Astrocyte (in vitro differentiated cells and primary cell): ENCODE measurements around the gene RGS10. TPM values are rescaled to one million over a fixed set of nuclear protein-coding genes. Genes with fewer than 3 reads are reported as not detected.

Experiments
- DNase-seq: peaks from one replicate; pipeline ENCODE4 v3.0.0-alpha.2; 2010; ENCODE audit warnings: low read depth
- FAIRE-seq: peaks from 2 replicates; lab custom pipeline; 2011; peaks lifted over from hg19 to GRCh38; lab: Jason Lieb, UNC
- H2AFZ ChIP-seq: 2 replicates; pipeline ENCODE4 v1.6.0; 2012; ENCODE audit warnings: low read depth, low read length, inconsistent platforms
- H3K27ac ChIP-seq: 2 replicates; pipeline ENCODE4 v1.5.1; 2011; ENCODE audit warnings: low read depth, low read length, inconsistent platforms
- H3K27me3 ChIP-seq: 2 replicates; pipeline ENCODE4 v1.6.0; 2011; ENCODE audit warnings: low read length, inconsistent platforms; ENCODE audit not compliant: insufficient read depth
- H3K36me3 ChIP-seq: 2 replicates; pipeline ENCODE4 v1.5.1; 2011; ENCODE audit warnings: low read length, inconsistent platforms; ENCODE audit not compliant: insufficient read depth
- H3K4me1 ChIP-seq: 2 replicates; pipeline ENCODE4 v1.5.1; 2011; ENCODE audit warnings: low read length, inconsistent platforms; ENCODE audit not compliant: insufficient read depth
- H3K4me2 ChIP-seq: 2 replicates; pipeline ENCODE4 v1.6.0; 2012; ENCODE audit warnings: low read length, inconsistent platforms
- H3K4me3 ChIP-seq: 2 replicates; pipeline ENCODE4 v1.5.1; 2011; ENCODE audit warnings: low read depth, mild to moderate bottlenecking, low read length, inconsistent platforms; ENCODE audit not compliant: insufficient read depth
- H3K79me2 ChIP-seq: 2 replicates; pipeline ENCODE4 v1.6.0; 2012; ENCODE audit warnings: mild to moderate bottlenecking, low read length, inconsistent platforms; ENCODE audit not compliant: insufficient read depth
- H3K9ac ChIP-seq: 2 replicates; pipeline ENCODE4 v1.6.0; 2012; ENCODE audit warnings: mild to moderate bottlenecking, low read length, inconsistent platforms
- H3K9me3 ChIP-seq: 2 replicates; pipeline ENCODE4 v1.5.1; 2012; ENCODE audit warnings: low read depth, mild to moderate bottlenecking, low read length, inconsistent platforms; ENCODE audit not compliant: insufficient read depth
- H4K20me1 ChIP-seq: 2 replicates; pipeline ENCODE4 v1.6.0; 2012; ENCODE audit warnings: low read length, inconsistent platforms; ENCODE audit not compliant: insufficient read depth
- H3K27ac Mint-ChIP-seq: one replicate; pipeline ENCODE4 v1.8.0; 2021; ENCODE audit warnings: mild to moderate bottlenecking, mixed read lengths; ENCODE audit not compliant: unreplicated experiment
- H3K27me3 Mint-ChIP-seq: one replicate; pipeline ENCODE4 v1.8.0; 2021; ENCODE audit warnings: low read depth, mixed read lengths; ENCODE audit not compliant: unreplicated experiment
- H3K36me3 Mint-ChIP-seq: one replicate; pipeline ENCODE4 v1.8.0; 2021; ENCODE audit warnings: low read depth, mixed read lengths; ENCODE audit not compliant: unreplicated experiment
- H3K4me1 Mint-ChIP-seq: one replicate; pipeline ENCODE4 v1.8.0; 2021; ENCODE audit warnings: low read depth, mixed read lengths; ENCODE audit not compliant: unreplicated experiment
- H3K4me3 Mint-ChIP-seq: one replicate; pipeline ENCODE4 v1.8.0; 2021; ENCODE audit warnings: mild to moderate bottlenecking, moderate library complexity, mixed read lengths; ENCODE audit not compliant: unreplicated experiment
- H3K9me3 Mint-ChIP-seq: one replicate; pipeline ENCODE4 v1.8.0; 2021; ENCODE audit warnings: mild to moderate bottlenecking, mixed read lengths; ENCODE audit not compliant: unreplicated experiment
- EZH2 ChIP-seq: IDR thresholded peaks from 2 replicates; pipeline ENCODE4 v1.6.1; 2012; ENCODE audit warnings: mild to moderate bottlenecking, low read length, inconsistent platforms; ENCODE audit not compliant: insufficient read depth
- total RNA-seq: library from RNA; stranded (reverse); gene quantifications from 2 replicates; pipeline ENCODE4 v1.2.1, GENCODE V29; 2021
- TF ChIP-seq, protein P1 (sequence below): IDR thresholded peaks from 2 replicates; pipeline ENCODE4 v1.5.1; 2011; ENCODE audit warnings: low read depth, mild to moderate bottlenecking, inconsistent platforms, low read length, moderate library complexity; ENCODE audit not compliant: insufficient read depth

The RGS10 gene
- total RNA-seq, 1 donor from 2014 or later = 40.1 TPM

DNA sequence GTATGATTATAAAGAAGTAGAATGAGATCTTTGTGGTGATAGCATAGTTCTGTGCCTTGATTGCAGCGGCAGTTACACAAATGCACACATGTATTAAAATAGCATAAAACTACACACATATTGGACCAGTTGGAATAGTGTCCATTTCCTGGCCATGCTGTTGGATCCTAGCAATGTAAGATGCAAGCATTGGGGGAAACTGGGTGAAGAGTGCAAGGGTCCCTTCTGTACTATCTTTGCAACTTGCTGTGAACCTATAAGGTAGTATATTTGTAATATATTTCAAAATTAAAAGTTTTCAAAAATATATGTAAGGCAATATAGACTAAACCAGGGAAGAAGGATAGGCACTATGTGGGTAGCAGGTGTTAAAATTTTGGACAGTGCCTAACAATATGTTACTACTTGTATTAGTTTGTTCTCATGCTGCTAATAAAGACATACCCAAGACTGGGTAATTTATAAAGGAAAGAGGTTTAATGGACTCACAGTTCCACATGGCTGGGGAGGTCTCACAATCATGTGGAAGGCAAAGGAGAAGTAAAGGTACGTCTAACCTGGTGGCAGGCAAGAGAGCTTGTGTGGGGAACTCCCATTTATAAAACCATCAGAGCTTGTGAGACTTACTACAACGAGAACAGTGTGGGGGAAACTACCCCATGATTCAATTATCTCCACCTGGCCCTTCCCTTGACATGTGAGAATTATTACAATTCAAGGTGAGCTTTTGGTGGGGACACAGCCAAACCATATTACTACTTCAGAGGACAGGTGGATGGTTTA is 71.4 kb downstream of the RGS10 start:
- no peaks in the 10 kb centered on the region for H3K36me3 ChIP-seq
- TF ChIP-seq, protein P1, sequence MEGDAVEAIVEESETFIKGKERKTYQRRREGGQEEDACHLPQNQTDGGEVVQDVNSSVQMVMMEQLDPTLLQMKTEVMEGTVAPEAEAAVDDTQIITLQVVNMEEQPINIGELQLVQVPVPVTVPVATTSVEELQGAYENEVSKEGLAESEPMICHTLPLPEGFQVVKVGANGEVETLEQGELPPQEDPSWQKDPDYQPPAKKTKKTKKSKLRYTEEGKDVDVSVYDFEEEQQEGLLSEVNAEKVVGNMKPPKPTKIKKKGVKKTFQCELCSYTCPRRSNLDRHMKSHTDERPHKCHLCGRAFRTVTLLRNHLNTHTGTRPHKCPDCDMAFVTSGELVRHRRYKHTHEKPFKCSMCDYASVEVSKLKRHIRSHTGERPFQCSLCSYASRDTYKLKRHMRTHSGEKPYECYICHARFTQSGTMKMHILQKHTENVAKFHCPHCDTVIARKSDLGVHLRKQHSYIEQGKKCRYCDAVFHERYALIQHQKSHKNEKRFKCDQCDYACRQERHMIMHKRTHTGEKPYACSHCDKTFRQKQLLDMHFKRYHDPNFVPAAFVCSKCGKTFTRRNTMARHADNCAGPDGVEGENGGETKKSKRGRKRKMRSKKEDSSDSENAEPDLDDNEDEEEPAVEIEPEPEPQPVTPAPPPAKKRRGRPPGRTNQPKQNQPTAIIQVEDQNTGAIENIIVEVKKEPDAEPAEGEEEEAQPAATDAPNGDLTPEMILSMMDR = no peak
- TF ChIP-seq EZH2 = no peak
- H3K36me3 Mint-ChIP-seq = peaks cover 2% of the 10 kb centered on the region
- no peak overlapping the region for H3K4me3 Mint-ChIP-seq
- H3K4me1 Mint-ChIP-seq = no peaks in the 10 kb centered on the region
- H3K27me3 Mint-ChIP-seq = peaks cover 67% of the 10 kb centered on the region
- no peaks in the 10 kb centered on the region for H3K4me1 ChIP-seq
- no peak overlapping the region for H3K4me3 ChIP-seq
- H2AFZ ChIP-seq = no peak overlapping the region
- no peaks in the 10 kb centered on the region for H3K79me2 ChIP-seq
- no peak overlapping the region for H3K4me2 ChIP-seq
- H3K27ac Mint-ChIP-seq = no peak overlapping the region
- DNase-seq = no peak
- H3K9me3 ChIP-seq = no peaks in the 10 kb centered on the region
- FAIRE-seq = no peak
- H4K20me1 ChIP-seq = no peaks in the 10 kb centered on the region
- H3K27me3 ChIP-seq = peaks cover 28% of the 10 kb centered on the region
- H3K9ac ChIP-seq = no peak overlapping the region
- peaks cover 14% of the 10 kb centered on the region for H3K9me3 Mint-ChIP-seq
- H3K27ac ChIP-seq = no peak overlapping the region

GRCh38 chr10:119469846-119470245 is 72.7 kb downstream of the RGS10 start:
- Mint-ChIP-seq H3K27me3 (peaks cover 66% of the 10 kb centered on the region), H3K27ac (no peak overlapping the region), H3K4me3 (no peak overlapping the region), H3K4me1 (no peaks in the 10 kb centered on the region), H3K36me3 (peaks cover 1% of the 10 kb centered on the region), H3K9me3 (peaks cover 12% of the 10 kb centered on the region)
- H3K27ac ChIP-seq = no peak overlapping the region
- no peak for FAIRE-seq
- H2AFZ ChIP-seq = no peak overlapping the region
- H3K4me1 ChIP-seq = no peaks in the 10 kb centered on the region
- no peak overlapping the region for H3K4me2 ChIP-seq
- no peak for DNase-seq
- H3K9ac ChIP-seq = no peak overlapping the region
- no peak overlapping the region for H3K4me3 ChIP-seq
- no peaks in the 10 kb centered on the region for H3K79me2 ChIP-seq
- H4K20me1 ChIP-seq = no peaks in the 10 kb centered on the region
- no peak for TF ChIP-seq EZH2
- TF ChIP-seq, protein P1 = no peak
- no peaks in the 10 kb centered on the region for H3K36me3 ChIP-seq
- peaks cover 22% of the 10 kb centered on the region for H3K27me3 ChIP-seq
- no peaks in the 10 kb centered on the region for H3K9me3 ChIP-seq

- DNase-seq = no peak
- Mint-ChIP-seq H3K4me3 (no peak overlapping the region), H3K9me3 (peaks cover 12% of the 10 kb centered on the region), H3K27me3 (peaks cover 64% of the 10 kb centered on the region), H3K36me3 (peaks cover 1% of the 10 kb centered on the region), H3K4me1 (no peaks in the 10 kb centered on the region), H3K27ac (no peak overlapping the region)
- no peaks in the 10 kb centered on the region for H4K20me1 ChIP-seq
- H3K9me3 ChIP-seq = no peaks in the 10 kb centered on the region
- no peak overlapping the region for H2AFZ ChIP-seq
- no peak overlapping the region for H3K27ac ChIP-seq
- no peak for FAIRE-seq
- H3K4me1 ChIP-seq = no peaks in the 10 kb centered on the region
- H3K36me3 ChIP-seq = no peaks in the 10 kb centered on the region
- no peak overlapping the region for H3K4me2 ChIP-seq
- no peak overlapping the region for H3K9ac ChIP-seq
- no peak overlapping the region for H3K4me3 ChIP-seq
- peaks cover 16% of the 10 kb centered on the region for H3K27me3 ChIP-seq
- TF ChIP-seq EZH2 = no peak
- TF ChIP-seq, protein P1 = no peak
- no peaks in the 10 kb centered on the region for H3K79me2 ChIP-seq
Measured at GRCh38 chr10:119469325-119469707, 73.2 kb downstream of the RGS10 start.
